Panc1 (cell line): Measurements from ENCODE around the gene MCAM. TPM values are rescaled to one million over a fixed set of nuclear protein-coding genes. Genes with fewer than 3 reads are reported as not detected.
A peak's percentile ranks its signal among the peaks of the same experiment; 100 is the strongest.

Experiments
- ATAC-seq: fragments of 200-7000 bp; cut with Tn5 transposase; 2 replicates; pipeline ENCODE4 v1.9.1; 2020; ENCODE audit warnings: mild to moderate bottlenecking, moderate library complexity
- BruUV-seq: library from RNA; stranded (reverse); fragments of 400-500 nt; replicated peaks from 2 replicates; lab custom pipeline; 2021; lab: Mats Ljungman, UMichigan
- CTCF ChIA-PET: fragments of 300-600 bp; sonication (Branson Sonifier 250); formaldehyde crosslinking; loops from one replicate; lab custom pipeline; 2022; ENCODE audit warnings: antibody characterized with exemption; lab: Charles Lee
- POLR2A ChIA-PET: fragments of 300-600 bp; sonication (Branson Sonifier 250); formaldehyde crosslinking; loops from one replicate; lab custom pipeline; 2022; ENCODE audit warnings: antibody characterized with exemption; lab: Charles Lee
- DNase-seq: peaks from one replicate; pipeline ENCODE4 v3.0.0-alpha.2; 2010; ENCODE audit warnings: low read depth, low spot score
- H3K27ac ChIP-seq: 2 replicates; pipeline ENCODE4 v1.5.1; 2011; ENCODE audit warnings: mild to moderate bottlenecking, low read length, inconsistent platforms
- H3K27me3 ChIP-seq: fragments of 200-500 bp; sonication (Bioruptor generic); 2 replicates; pipeline ENCODE4 v1.6.0; 2014; ENCODE audit warnings: low read length, inconsistent platforms; ENCODE audit not compliant: control insufficient read depth, insufficient read depth
- H3K36me3 ChIP-seq: fragments of 200-500 bp; sonication (Bioruptor generic); 2 replicates; pipeline ENCODE4 v1.5.1; 2014; ENCODE audit warnings: inconsistent platforms, mild to moderate bottlenecking, low read length, moderate library complexity; ENCODE audit not compliant: control insufficient read depth, insufficient read depth
- H3K4me1 ChIP-seq: 2 replicates; pipeline ENCODE4 v1.5.1; 2011; ENCODE audit warnings: inconsistent platforms, mild to moderate bottlenecking, low read length, moderate library complexity; ENCODE audit not compliant: control insufficient read depth, insufficient read depth
- H3K4me3 ChIP-seq, 2 experiments: 2 replicates each; pipeline ENCODE4 v1.5.1; 2011 to 2012; ENCODE audit warnings: low read depth in 2 of 2, low read length in 2 of 2, mild to moderate bottlenecking in 2 of 2, inconsistent platforms in 1 of 2, moderate library complexity in 1 of 2
- H3K9me3 ChIP-seq: fragments of 200-500 bp; sonication (Bioruptor generic); 2 replicates; pipeline ENCODE4 v1.5.1; 2014; ENCODE audit warnings: low read depth, mild to moderate bottlenecking, inconsistent platforms, low read length, moderate library complexity; ENCODE audit not compliant: control insufficient read depth, insufficient read depth
- CTCF ChIP-seq: fragments of 450-650 bp; IDR thresholded peaks from 2 replicates; pipeline ENCODE4 v1.5.1; 2017; ENCODE audit warnings: mild to moderate bottlenecking
- POLR2AphosphoS5 ChIP-seq: IDR thresholded peaks from 2 replicates; pipeline ENCODE4 v1.6.1; 2012; ENCODE audit warnings: mild to moderate bottlenecking, low read depth, low read length, moderate library complexity
- SIN3A ChIP-seq: IDR thresholded peaks from 2 replicates; pipeline ENCODE4 v1.6.1; 2012; ENCODE audit warnings: low read depth, mild to moderate bottlenecking, low read length, moderate library complexity, borderline replicate concordance; ENCODE audit not compliant: insufficient read depth
- TCF7L2 ChIP-seq: IDR thresholded peaks from 2 replicates; pipeline ENCODE4 v1.6.1; 2011; ENCODE audit warnings: mild to moderate bottlenecking, low read depth, low read length, inconsistent platforms
- in situ Hi-C: cut with HindIII; loops from 2 replicates; pipeline ENCODE4 v1.10.0; 2016; ENCODE audit warnings: low sequenced_read_pairs, low pct_unique_long_range_greater_than_20kb
- intact Hi-C: fragments of 100-400 bp; cut with micrococcal nuclease; formaldehyde crosslinking; loops from one replicate; pipeline ENCODE4 v1.10.0; 2022; ENCODE audit not compliant: unreplicated experiment
- total RNA-seq: library from RNA; stranded (reverse); gene quantifications from one replicate; pipeline ENCODE4 v1.2.1, GENCODE V29; 2021; ENCODE audit not compliant: unreplicated experiment
- TF ChIP-seq, protein P1 (sequence below), 2 experiments: IDR thresholded peaks; 2 replicates each; pipeline ENCODE4 v1.6.1; 2011 to 2012; ENCODE audit warnings: low read depth in 2 of 2, control low read depth in 1 of 2, low read length in 1 of 2, mild to moderate bottlenecking in 1 of 2, moderate library complexity in 1 of 2; ENCODE audit not compliant: insufficient read depth in 1 of 2

MCAM gene
- total RNA-seq, 1 experiment from 2014 or later: 27.2 TPM

DNA sequence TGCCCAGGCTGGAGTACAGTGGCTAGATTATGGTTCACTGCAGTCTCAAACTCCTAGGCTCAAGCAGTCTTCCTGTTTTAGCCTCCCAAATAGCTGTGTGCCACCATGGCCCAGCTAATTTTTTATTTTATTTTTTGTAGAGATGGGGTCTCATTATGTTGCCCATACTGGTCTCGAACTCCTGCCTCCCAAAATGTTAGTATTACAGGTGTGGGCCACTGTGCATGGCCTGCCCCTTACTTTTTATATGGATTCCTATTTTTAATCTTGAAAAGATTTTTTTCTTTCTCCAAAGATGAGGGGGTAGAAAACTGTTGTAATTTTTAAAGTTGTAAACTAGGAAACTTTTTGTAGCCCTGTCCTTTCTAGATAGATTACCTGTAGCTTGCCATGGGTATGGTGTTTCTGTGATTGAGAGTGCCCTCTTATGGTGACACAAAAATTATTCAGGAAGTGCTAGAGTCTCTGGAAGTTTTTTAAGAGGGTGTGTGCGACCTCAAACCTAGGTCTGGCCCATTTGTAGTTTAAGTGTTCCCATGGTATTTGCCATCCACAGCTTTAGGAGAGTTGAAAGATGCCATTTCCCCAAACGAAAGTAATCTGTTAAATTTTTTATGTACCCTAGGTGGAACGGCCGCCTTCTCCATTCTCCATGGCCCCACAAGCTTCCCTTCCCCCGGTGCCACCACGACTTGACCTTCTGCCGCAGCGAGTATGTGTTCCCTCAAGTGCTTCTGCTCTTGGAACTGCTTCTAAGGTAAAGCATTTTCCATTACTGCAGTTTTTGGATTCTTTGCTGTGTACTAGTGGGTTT lies 32.4 kb downstream of the MCAM start:
- BruUV-seq: no TSS peak
- intact Hi-C loops (no loop called here), in situ Hi-C loops (no loop called here)
- Histone ChIP-seq H3K27ac (no peak overlapping the region), H3K4me1 (no peaks in the 10 kb centered on the region), H3K9me3 (no peaks in the 10 kb centered on the region), H3K27me3 (no peaks in the 10 kb centered on the region), H3K4me3 (no peak overlapping the region), H3K36me3 (peaks cover 22% of the 10 kb centered on the region)
- POLR2A ChIA-PET: interaction anchor here (0.5 kb wide), 1 partner anchor 87 kb away, joined by 3 read pairs; no protein-coding TSS in a partner anchor
- TF ChIP-seq CTCF (peak; percentile 77), TCF7L2 (no peak)
- TF ChIP-seq, protein P1, sequence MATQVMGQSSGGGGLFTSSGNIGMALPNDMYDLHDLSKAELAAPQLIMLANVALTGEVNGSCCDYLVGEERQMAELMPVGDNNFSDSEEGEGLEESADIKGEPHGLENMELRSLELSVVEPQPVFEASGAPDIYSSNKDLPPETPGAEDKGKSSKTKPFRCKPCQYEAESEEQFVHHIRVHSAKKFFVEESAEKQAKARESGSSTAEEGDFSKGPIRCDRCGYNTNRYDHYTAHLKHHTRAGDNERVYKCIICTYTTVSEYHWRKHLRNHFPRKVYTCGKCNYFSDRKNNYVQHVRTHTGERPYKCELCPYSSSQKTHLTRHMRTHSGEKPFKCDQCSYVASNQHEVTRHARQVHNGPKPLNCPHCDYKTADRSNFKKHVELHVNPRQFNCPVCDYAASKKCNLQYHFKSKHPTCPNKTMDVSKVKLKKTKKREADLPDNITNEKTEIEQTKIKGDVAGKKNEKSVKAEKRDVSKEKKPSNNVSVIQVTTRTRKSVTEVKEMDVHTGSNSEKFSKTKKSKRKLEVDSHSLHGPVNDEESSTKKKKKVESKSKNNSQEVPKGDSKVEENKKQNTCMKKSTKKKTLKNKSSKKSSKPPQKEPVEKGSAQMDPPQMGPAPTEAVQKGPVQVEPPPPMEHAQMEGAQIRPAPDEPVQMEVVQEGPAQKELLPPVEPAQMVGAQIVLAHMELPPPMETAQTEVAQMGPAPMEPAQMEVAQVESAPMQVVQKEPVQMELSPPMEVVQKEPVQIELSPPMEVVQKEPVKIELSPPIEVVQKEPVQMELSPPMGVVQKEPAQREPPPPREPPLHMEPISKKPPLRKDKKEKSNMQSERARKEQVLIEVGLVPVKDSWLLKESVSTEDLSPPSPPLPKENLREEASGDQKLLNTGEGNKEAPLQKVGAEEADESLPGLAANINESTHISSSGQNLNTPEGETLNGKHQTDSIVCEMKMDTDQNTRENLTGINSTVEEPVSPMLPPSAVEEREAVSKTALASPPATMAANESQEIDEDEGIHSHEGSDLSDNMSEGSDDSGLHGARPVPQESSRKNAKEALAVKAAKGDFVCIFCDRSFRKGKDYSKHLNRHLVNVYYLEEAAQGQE (IDR thresholded peaks at IDR 0.05; ENCODE audit: insufficient read depth in 1 of 2, low read depth in 2 of 2, low read length in 1 of 2): no peak
- DNase-seq: peak; percentile 33
- ATAC-seq: peak; percentile 92
- CTCF ChIA-PET: interaction anchor here (0.5 to 1.0 kb wide), 5 partner anchors 13 to 183 kb away, joined by 3 read pairs; partner anchors contain the start of genes CBL and DPAGT1

- ATAC-seq: no peak
- TF ChIP-seq, protein P1 (IDR thresholded peaks at IDR 0.05; ENCODE audit: insufficient read depth in 1 of 2, low read depth in 2 of 2, low read length in 1 of 2): no peak
- TF ChIP-seq TCF7L2: no peak
- TF ChIP-seq SIN3A: no peak
- TF ChIP-seq CTCF: no peak
- TF ChIP-seq POLR2AphosphoS5: no peak
- H3K4me3 ChIP-seq: no peak overlapping the region
- no peaks in the 10 kb centered on the region for H3K4me1 ChIP-seq
- POLR2A ChIA-PET: no interaction called here
- H3K27ac ChIP-seq: no peak overlapping the region
- no peaks in the 10 kb centered on the region for H3K27me3 ChIP-seq
- intact Hi-C loops: no loop called here
- H3K36me3 ChIP-seq: peaks cover 25% of the 10 kb centered on the region
- in situ Hi-C loops: no loop called here
- H3K9me3 ChIP-seq: no peaks in the 10 kb centered on the region
- CTCF ChIA-PET: no interaction called here
- BruUV-seq: no TSS peak
- DNase-seq: no peak
Measured at GRCh38 chr11:119282495-119282894, 34.4 kb downstream of the MCAM start.
